OCI-LY7 (cell line): ENCODE data around the gene TGIF2.

Experiments used
- EZH2phosphoT487 ChIP-seq: fragments of 200-600 bp; sonication (generic); IDR thresholded peaks from 2 replicates; pipeline ENCODE4 v1.6.1; 2018; ENCODE audit warnings: low read depth, borderline replicate concordance, mild to moderate bottlenecking, mixed run types, antibody characterized with exemption, low read length, moderate library complexity, mixed read lengths
- TF ChIP-seq, protein P1 (sequence below): fragments of 200-600 bp; sonication (generic); conservative IDR thresholded peaks from 2 replicates; pipeline ENCODE4 v1.5.1; 2014; ENCODE audit warnings: mild to moderate bottlenecking, antibody characterized with exemption, low read length, moderate library complexity, mixed read lengths

DNA sequence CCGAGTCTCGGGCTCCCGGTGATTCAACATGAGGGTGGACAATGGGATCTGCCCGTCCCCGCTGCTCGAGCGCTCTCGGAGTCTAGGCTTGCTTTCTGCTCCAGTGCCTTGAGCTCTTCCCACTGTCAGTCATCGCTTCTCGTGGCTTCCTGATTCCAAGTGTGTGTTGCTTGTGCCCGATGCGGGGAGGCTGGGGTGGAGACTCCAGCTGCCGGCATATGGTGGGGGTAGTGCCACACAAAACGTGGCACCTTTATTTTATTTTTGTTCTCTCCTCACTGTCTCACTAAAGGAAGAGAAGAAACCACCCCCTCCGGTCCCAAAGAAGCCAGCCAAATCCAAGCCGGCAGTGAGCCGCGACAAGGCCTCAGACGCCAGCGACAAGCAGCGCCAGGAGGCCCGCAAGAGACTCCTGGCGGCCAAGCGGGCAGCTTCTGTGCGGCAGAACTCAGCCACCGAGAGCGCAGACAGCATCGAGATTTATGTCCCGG lies 46.8 kb upstream of the TGIF2 start:
- TF ChIP-seq, protein P1, sequence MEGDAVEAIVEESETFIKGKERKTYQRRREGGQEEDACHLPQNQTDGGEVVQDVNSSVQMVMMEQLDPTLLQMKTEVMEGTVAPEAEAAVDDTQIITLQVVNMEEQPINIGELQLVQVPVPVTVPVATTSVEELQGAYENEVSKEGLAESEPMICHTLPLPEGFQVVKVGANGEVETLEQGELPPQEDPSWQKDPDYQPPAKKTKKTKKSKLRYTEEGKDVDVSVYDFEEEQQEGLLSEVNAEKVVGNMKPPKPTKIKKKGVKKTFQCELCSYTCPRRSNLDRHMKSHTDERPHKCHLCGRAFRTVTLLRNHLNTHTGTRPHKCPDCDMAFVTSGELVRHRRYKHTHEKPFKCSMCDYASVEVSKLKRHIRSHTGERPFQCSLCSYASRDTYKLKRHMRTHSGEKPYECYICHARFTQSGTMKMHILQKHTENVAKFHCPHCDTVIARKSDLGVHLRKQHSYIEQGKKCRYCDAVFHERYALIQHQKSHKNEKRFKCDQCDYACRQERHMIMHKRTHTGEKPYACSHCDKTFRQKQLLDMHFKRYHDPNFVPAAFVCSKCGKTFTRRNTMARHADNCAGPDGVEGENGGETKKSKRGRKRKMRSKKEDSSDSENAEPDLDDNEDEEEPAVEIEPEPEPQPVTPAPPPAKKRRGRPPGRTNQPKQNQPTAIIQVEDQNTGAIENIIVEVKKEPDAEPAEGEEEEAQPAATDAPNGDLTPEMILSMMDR = no peak
- TF ChIP-seq EZH2phosphoT487 = no peak
